Measurements from ENCODE around the gene FBLN1. TPM values are rescaled to one million over a fixed set of nuclear protein-coding genes. Genes with fewer than 3 reads are reported as not detected.

FBLN1 gene
- total RNA-seq, 1 donor from 2014 or later, result 238 TPM

GRCh38 chr22:45575173-45575572, 72.5 kb downstream of the FBLN1 start:
- no peak for DNase-seq (ENCODE audit: low spot score)
- TF ChIP-seq CTCF (IDR thresholded peaks at IDR 0.05; ENCODE audit: unreplicated experiment), result no peak
- Mint-ChIP-seq H3K4me3 (ENCODE audit: unreplicated experiment) (no peak overlapping the region), H3K27ac (ENCODE audit: unreplicated experiment) (no peak overlapping the region), H3K36me3 (ENCODE audit: low read depth, unreplicated experiment) (peaks cover 10% of the 10 kb centered on the region), H3K4me1 (ENCODE audit: unreplicated experiment) (no peaks in the 10 kb centered on the region), H3K27me3 (ENCODE audit: unreplicated experiment) (peaks cover 8% of the 10 kb centered on the region), H3K9me3 (ENCODE audit: unreplicated experiment) (no peaks in the 10 kb centered on the region)

GRCh38 chr22:45575607-45576272, 73.1 kb downstream of the FBLN1 start:
- Mint-ChIP-seq H3K4me1 (ENCODE audit: unreplicated experiment) (no peaks in the 10 kb centered on the region), H3K27ac (ENCODE audit: unreplicated experiment) (no peak overlapping the region), H3K4me3 (ENCODE audit: unreplicated experiment) (no peak overlapping the region), H3K9me3 (ENCODE audit: unreplicated experiment) (no peaks in the 10 kb centered on the region), H3K36me3 (ENCODE audit: low read depth, unreplicated experiment) (peaks cover 5% of the 10 kb centered on the region), H3K27me3 (ENCODE audit: unreplicated experiment) (peaks cover 8% of the 10 kb centered on the region)
- DNase-seq (ENCODE audit: low spot score), result no peak
- no peak for TF ChIP-seq CTCF (IDR thresholded peaks at IDR 0.05; ENCODE audit: unreplicated experiment)

- no peak for DNase-seq (ENCODE audit: low spot score)
- peaks cover 5% of the 10 kb centered on the region for H3K36me3 Mint-ChIP-seq (ENCODE audit: low read depth, unreplicated experiment)
- H3K27me3 Mint-ChIP-seq (ENCODE audit: unreplicated experiment), result peaks cover 8% of the 10 kb centered on the region
- no peaks in the 10 kb centered on the region for H3K4me1 Mint-ChIP-seq (ENCODE audit: unreplicated experiment)
- no peak for TF ChIP-seq CTCF (IDR thresholded peaks at IDR 0.05; ENCODE audit: unreplicated experiment)
- no peak overlapping the region for H3K27ac Mint-ChIP-seq (ENCODE audit: unreplicated experiment)
- no peak overlapping the region for H3K4me3 Mint-ChIP-seq (ENCODE audit: unreplicated experiment)
- H3K9me3 Mint-ChIP-seq (ENCODE audit: unreplicated experiment), result no peaks in the 10 kb centered on the region
These were observed 73.6 kb downstream of the FBLN1 start for GRCh38 chr22:45576273-45576625.

- peaks cover 8% of the 10 kb centered on the region for H3K27me3 Mint-ChIP-seq (ENCODE audit: unreplicated experiment)
- no peaks in the 10 kb centered on the region for H3K4me1 Mint-ChIP-seq (ENCODE audit: unreplicated experiment)
- H3K36me3 Mint-ChIP-seq (ENCODE audit: low read depth, unreplicated experiment), result peaks cover 5% of the 10 kb centered on the region
- no peak for DNase-seq (ENCODE audit: low spot score)
- TF ChIP-seq CTCF (IDR thresholded peaks at IDR 0.05; ENCODE audit: unreplicated experiment), result no peak
- H3K27ac Mint-ChIP-seq (ENCODE audit: unreplicated experiment), result no peak overlapping the region
- no peak overlapping the region for H3K4me3 Mint-ChIP-seq (ENCODE audit: unreplicated experiment)
- no peaks in the 10 kb centered on the region for H3K9me3 Mint-ChIP-seq (ENCODE audit: unreplicated experiment)
These were observed 74.2 kb downstream of the FBLN1 start for GRCh38 chr22:45576730-45577464.

Measured in endothelial cell (in vitro differentiated cells).